Tibial nerve (tissue), 4 donors: ENCODE measurements around the gene NCAPG. TPM values are rescaled to one million over a fixed set of nuclear protein-coding genes. Genes with fewer than 3 reads are reported as not detected.

ENCODE experiments used
- DNase-seq, 2 donors: peaks; one replicate each; pipeline ENCODE4 v3.0.0-alpha.2; 2019; ENCODE audit warnings: low spot score in 2 of 2
- H3K27ac ChIP-seq, 4 donors: fragments of 200-600 bp; sonication (generic) in 3 of 4; one replicate each; pipeline ENCODE4 v1.5.1; 2017 to 2019; ENCODE audit warnings: mild to moderate bottlenecking in 1 of 4
- H3K27me3 ChIP-seq, 2 donors: fragments of 200-600 bp; sonication (generic) in 1 of 2; one replicate each; pipeline versions ENCODE4 v1.5.1 to v1.6.0; 2017 to 2019
- H3K36me3 ChIP-seq, 3 donors: fragments of 200-600 bp; sonication (generic); one replicate each; pipeline ENCODE4 v1.5.1; 2018 to 2019
- H3K4me1 ChIP-seq, 4 donors: fragments of 200-600 bp; sonication (generic) in 3 of 4; one replicate each; pipeline ENCODE4 v1.5.1; 2017 to 2019
- H3K4me3 ChIP-seq, 4 donors: fragments of 200-600 bp; sonication (generic) in 3 of 4; one replicate each; pipeline ENCODE4 v1.5.1; 2017 to 2019; ENCODE audit warnings: mild to moderate bottlenecking in 1 of 4, moderate library complexity in 1 of 4
- H3K9me3 ChIP-seq, 4 donors: fragments of 200-600 bp; sonication (generic) in 3 of 4; one replicate each; pipeline ENCODE4 v1.5.1; 2017 to 2019
- CTCF ChIP-seq, 5 experiments: fragments of 200-600 bp in 3 of 5; fragments of 450-650 bp in 2 of 5; sonication (generic) in 3 of 5; IDR thresholded peaks; one replicate each; pipeline ENCODE4 v1.5.1; 2016 to 2019; ENCODE audit warnings: antibody characterized with exemption in 5 of 5, mild to moderate bottlenecking in 3 of 5, moderate library complexity in 2 of 5
- EP300 ChIP-seq, 2 donors: sonication (generic); formaldehyde crosslinking; IDR thresholded peaks; one replicate each; pipeline ENCODE4 v1.6.1; 2017; ENCODE audit warnings: antibody characterized with exemption in 2 of 2, mild to moderate bottlenecking in 1 of 2
- POLR2A ChIP-seq, 2 donors: fragments of 450-650 bp; IDR thresholded peaks; one replicate each; pipeline ENCODE4 v1.6.1; 2017; ENCODE audit warnings: antibody characterized with exemption in 2 of 2, mild to moderate bottlenecking in 2 of 2, moderate library complexity in 2 of 2
- WGBS, 2 donors: methylation state at CpG; one replicate each; pipeline ENCODE4 v1.1.5; 2018; 5-methylcytosine and 5-hydroxymethylcytosine counted together
- total RNA-seq, 4 donors: library from RNA; depleted of rRNA; stranded (reverse); fragments of >200 nt; gene quantifications; one replicate each; pipeline ENCODE4 v1.1.0, GENCODE V29; 2016

NCAPG gene
- total RNA-seq, 4 donors from 2014 or later: 0.20 to 1.7 (median 0.66) TPM

GRCh38 chr4:17780501-17781299 is 30.1 kb upstream of the NCAPG start:
- WGBS, 2 donors: 10 to 16% methylated on average over 16 to 31 of the region's 31 CpGs
- DNase-seq: no peak
- H3K4me3 ChIP-seq: peak overlapping the region in 3 of 4 donors; percentile 21 to 47 (median 39)
- no peaks in the 10 kb centered on the region for H3K9me3 ChIP-seq
- H3K4me1 ChIP-seq: peaks cover 0 to 17% (median 13%) of the 10 kb centered on the region in 4 donors
- TF ChIP-seq EP300 (IDR thresholded peaks at IDR 0.05): no peak
- TF ChIP-seq CTCF (IDR thresholded peaks at IDR 0.05): no peak
- TF ChIP-seq POLR2A (IDR thresholded peaks at IDR 0.05): no peak
- no peaks in the 10 kb centered on the region for H3K36me3 ChIP-seq
- H3K27me3 ChIP-seq: peaks cover 0 to 31% of the 10 kb centered on the region in 2 donors
- no peak overlapping the region for H3K27ac ChIP-seq

- WGBS, 2 donors: 4 to 6% methylated on average over 48 to 59 of the region's 82 CpGs
- H3K27me3 ChIP-seq: peaks cover 0 to 31% of the 10 kb centered on the region in 2 donors
- H3K4me3 ChIP-seq: peak within 1 kb of the TSS in 3 of 4 donors; percentile 21 to 47 (median 39)
- H3K9me3 ChIP-seq: no peaks in the 10 kb centered on the region
- no peaks in the 10 kb centered on the region for H3K36me3 ChIP-seq
- peaks cover 0 to 17% (median 13%) of the 10 kb centered on the region in 4 donors for H3K4me1 ChIP-seq
- H3K27ac ChIP-seq: no peak within 1 kb of the TSS
- no peak for DNase-seq
- TF ChIP-seq CTCF (IDR thresholded peaks at IDR 0.05) (no peak), POLR2A (IDR thresholded peaks at IDR 0.05) (no peak), EP300 (IDR thresholded peaks at IDR 0.05) (no peak)
Measured at GRCh38 chr4:17781300-17782287, 29.2 kb upstream of the NCAPG start, which contains the start of gene FAM184B. Gene FAM184B (minus strand): TSS chr4:17781621. CDS start chr4:17781299, 322 bp downstream.

DNA sequence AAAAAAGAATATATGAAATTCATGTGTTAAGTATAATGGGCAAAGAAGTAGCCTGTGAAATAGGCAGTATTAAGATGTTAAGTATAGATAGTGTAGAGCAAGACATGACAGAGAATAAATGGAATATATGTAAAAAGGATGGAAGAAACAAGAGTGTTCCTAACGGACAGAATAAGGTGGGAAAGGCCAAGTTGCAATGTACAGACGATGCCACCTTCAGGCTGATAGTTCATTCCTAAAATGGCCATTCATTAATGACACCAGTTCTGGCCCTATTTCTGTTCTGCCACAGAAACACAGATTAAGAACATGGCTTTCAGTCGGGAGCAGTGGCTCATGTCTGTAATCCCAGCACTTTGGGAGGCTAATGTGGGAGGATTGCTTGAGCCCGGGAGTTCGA is 24.9 kb upstream of the NCAPG start:
- TF ChIP-seq CTCF (IDR thresholded peaks at IDR 0.05): no peak
- no peak for TF ChIP-seq POLR2A (IDR thresholded peaks at IDR 0.05)
- TF ChIP-seq EP300 (IDR thresholded peaks at IDR 0.05): no peak
- Histone ChIP-seq H3K9me3 (no peaks in the 10 kb centered on the region), H3K27ac (no peak overlapping the region), H3K4me3 (no peak overlapping the region), H3K27me3 (peaks cover 0 to 12% of the 10 kb centered on the region in 2 donors), H3K36me3 (no peaks in the 10 kb centered on the region), H3K4me1 (peaks cover 0 to 14% (median 12%) of the 10 kb centered on the region in 4 donors)
- 70 to 71% methylated on average over 5 of the region's 5 CpGs for WGBS, 2 donors
- DNase-seq: no peak

DNA sequence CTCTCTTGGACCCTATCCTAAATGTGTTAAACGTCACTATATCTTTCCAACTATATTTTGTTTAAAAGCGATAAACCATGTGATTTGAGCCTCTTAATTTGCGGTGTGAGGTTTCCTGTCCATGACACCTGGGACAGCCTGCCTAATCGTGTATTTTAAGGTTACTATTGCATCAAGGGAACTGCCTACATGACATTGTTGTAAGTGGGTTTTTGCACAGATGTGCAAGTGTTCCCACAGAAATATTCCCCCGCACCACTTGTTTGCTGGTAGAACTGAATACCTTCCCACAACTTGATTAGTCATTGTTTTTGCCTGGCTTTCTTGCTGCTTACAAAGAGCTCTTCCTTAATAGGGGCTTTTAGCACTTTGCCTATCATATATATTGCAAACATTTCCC is 24.2 kb upstream of the NCAPG start:
- Histone ChIP-seq H3K27me3 (peaks cover 0 to 4% of the 10 kb centered on the region in 2 donors), H3K4me1 (peaks cover 0 to 7% (median 5%) of the 10 kb centered on the region in 4 donors), H3K9me3 (peaks cover 0 to 4% (median 0%) of the 10 kb centered on the region in 4 donors), H3K27ac (no peak overlapping the region), H3K36me3 (peaks cover 0 to 4% (median 0%) of the 10 kb centered on the region in 3 donors), H3K4me3 (no peak overlapping the region)
- 61 to 68% methylated on average over 5 of the region's 5 CpGs for WGBS, 2 donors
- no peak for DNase-seq
- TF ChIP-seq CTCF (IDR thresholded peaks at IDR 0.05) (no peak), EP300 (IDR thresholded peaks at IDR 0.05) (no peak), POLR2A (IDR thresholded peaks at IDR 0.05) (no peak)
